CD4-positive, alpha-beta T cell (primary cell): ENCODE results near the gene IL17RA. TPM values are rescaled to one million over a fixed set of nuclear protein-coding genes. Genes with fewer than 3 reads are reported as not detected.
A peak's percentile ranks its signal among the peaks of the same experiment; 100 is the strongest.

Experiments
- ATAC-seq: fragments of 200-7000 bp; cut with Tn5 transposase; one replicate; pipeline ENCODE4 v1.10.0; 2022; ENCODE audit warnings: mild to moderate bottlenecking; ENCODE audit not compliant: poor library complexity
- CTCF ChIA-PET: fragments of 350-600 bp; sonication (Branson Sonifier 250); formaldehyde crosslinking; loops from one replicate; lab custom pipeline; 2021; ENCODE audit warnings: antibody characterized with exemption, inconsistent platforms; lab: Charles Lee
- POLR2A ChIA-PET: fragments of 350-600 bp; sonication (Branson Sonifier 250); formaldehyde crosslinking; loops from one replicate; lab custom pipeline; 2021; ENCODE audit warnings: antibody characterized with exemption, inconsistent platforms; lab: Charles Lee
- DNase-seq, 14 experiments: peaks; one replicate each; pipeline ENCODE4 v3.0.0-alpha.2; 2013 to 2020; ENCODE audit warnings: mixed read lengths in 2 of 14
- H3K27ac ChIP-seq, 2 donors: one replicate each; pipeline versions ENCODE4 v1.5.1 to v1.7.0; 2013; ENCODE audit warnings: low read length in 2 of 2, low read depth in 1 of 2, mild to moderate bottlenecking in 1 of 2
- H3K27me3 ChIP-seq, 2 experiments: 1 replicate in 1 of 2; 2 replicates in 1 of 2; pipeline versions ENCODE4 v1.6.1 to v1.7.0; 2013; ENCODE audit warnings: low read length in 2 of 2, control low read depth in 1 of 2, mild to moderate bottlenecking in 1 of 2, moderate library complexity in 1 of 2; ENCODE audit not compliant: insufficient read depth in 2 of 2, control insufficient read depth in 1 of 2
- H3K36me3 ChIP-seq: one replicate; pipeline ENCODE4 v1.6.1; 2013; ENCODE audit warnings: low read length, control low read depth; ENCODE audit not compliant: insufficient read depth
- H3K4me1 ChIP-seq: one replicate; pipeline ENCODE4 v1.6.1; 2013; ENCODE audit warnings: low read length, control low read depth; ENCODE audit not compliant: insufficient read depth
- H3K4me3 ChIP-seq: one replicate; pipeline ENCODE4 v1.5.1; 2013; ENCODE audit warnings: mild to moderate bottlenecking, low read length, moderate library complexity
- H3K9me3 ChIP-seq, 2 experiments: 1 replicate in 1 of 2; 2 replicates in 1 of 2; pipeline versions ENCODE4 v1.6.1 to v1.7.0; 2013; ENCODE audit warnings: low read length in 2 of 2, mild to moderate bottlenecking in 2 of 2, control low read depth in 1 of 2, moderate library complexity in 1 of 2; ENCODE audit not compliant: control insufficient read depth in 1 of 2, insufficient read depth in 1 of 2
- H3K27ac Mint-ChIP-seq: one replicate; pipeline ENCODE4 v1.8.0; 2020; ENCODE audit warnings: mixed read lengths
- H3K27me3 Mint-ChIP-seq: one replicate; pipeline ENCODE4 v1.8.0; 2021; ENCODE audit warnings: mixed read lengths
- H3K36me3 Mint-ChIP-seq: one replicate; pipeline ENCODE4 v1.8.0; 2021; ENCODE audit warnings: low read depth, mixed read lengths
- H3K4me1 Mint-ChIP-seq: one replicate; pipeline ENCODE4 v1.8.0; 2021; ENCODE audit warnings: low read depth, mixed read lengths
- H3K4me3 Mint-ChIP-seq: one replicate; pipeline ENCODE4 v1.8.0; 2020; ENCODE audit warnings: mild to moderate bottlenecking, mixed read lengths
- H3K9me3 Mint-ChIP-seq: one replicate; pipeline ENCODE4 v1.8.0; 2020; ENCODE audit warnings: mixed read lengths
- CTCF ChIP-seq: fragments of 200-600 bp; IDR thresholded peaks from one replicate; pipeline ENCODE4 v1.8.0; 2022; ENCODE audit warnings: antibody characterized with exemption, mild to moderate bottlenecking
- intact Hi-C, 2 experiments: fragments of 100-400 bp; cut with DNase I in 1 of 2; cut with micrococcal nuclease in 1 of 2; formaldehyde crosslinking; loops; one replicate each; pipeline versions ENCODE4 v1.15.1 to v1.9.0; 2023 to 2025; cut with DNase I, micrococcal nuclease
- total RNA-seq, 174 experiments: library from RNA in 2 of 174; stranded (reverse) in 2 of 174; gene quantifications; one replicate each; pipeline ENCODE4 v1.2.3 and lab custom pipeline; 2021 to 2026

IL17RA gene
- total RNA-seq, 2 experiments from 2014 or later: 23.2 to 24.3 TPM

- Histone ChIP-seq H3K36me3 (peaks cover 2% of the 10 kb centered on the region), H3K27me3 (no peaks in the 10 kb centered on the region), H3K4me1 (peaks cover 61% of the 10 kb centered on the region), H3K4me3 (no peak overlapping the region), H3K9me3 (no peaks in the 10 kb centered on the region), H3K27ac (no peak overlapping the region)
- H3K4me1 Mint-ChIP-seq: peaks cover 84% of the 10 kb centered on the region
- ChIA-PET CTCF (interaction anchor here (0.6 kb wide), 1 partner anchor 8 kb away, joined by 3 read pairs; no protein-coding TSS in a partner anchor), POLR2A (interaction anchor here (3.0 to 3.8 kb wide), 2 partner anchors 8 to 27 kb away, joined by 21 to 42 read pairs; no protein-coding TSS in a partner anchor)
- H3K4me3 Mint-ChIP-seq: no peak overlapping the region
- intact Hi-C loops: loop anchor here (5.0 kb wide), 1 partner anchor 42 kb away; the partner anchor contains the start of gene HDHD5 (in 2 of the 2)
- DNase-seq: no peak
- H3K27me3 Mint-ChIP-seq: no peaks in the 10 kb centered on the region
- H3K9me3 Mint-ChIP-seq: no peaks in the 10 kb centered on the region
- no peak for ATAC-seq
- TF ChIP-seq CTCF: no peak
- H3K36me3 Mint-ChIP-seq: peaks cover 21% of the 10 kb centered on the region
- peak overlapping the region; percentile 80 for H3K27ac Mint-ChIP-seq
Measured at GRCh38 chr22:17114898-17115235, 30.1 kb downstream of the IL17RA start.

DNA sequence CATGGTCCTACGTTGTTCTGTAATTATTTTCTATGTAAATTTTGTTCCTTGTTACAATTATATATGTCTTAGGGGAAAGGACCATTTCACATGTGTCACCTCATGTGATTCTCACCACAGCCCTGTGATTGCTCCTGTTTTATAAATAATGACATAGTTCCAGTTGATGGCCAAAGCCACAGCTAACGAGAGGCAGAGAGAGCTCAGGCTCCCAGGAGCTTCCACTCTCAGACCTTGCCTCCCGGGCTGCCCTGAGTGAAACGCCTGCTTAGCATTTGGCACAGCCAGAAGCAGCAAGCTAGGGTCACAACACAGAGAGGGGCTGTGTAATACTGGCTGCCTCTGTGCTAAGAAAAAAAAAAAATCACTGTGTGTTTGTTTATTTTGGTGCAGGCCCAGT is 30.4 kb downstream of the IL17RA start:
- Histone ChIP-seq H3K36me3 (no peaks in the 10 kb centered on the region), H3K9me3 (no peaks in the 10 kb centered on the region), H3K27me3 (no peaks in the 10 kb centered on the region), H3K27ac (peak overlapping the region in 1 of 2 donors; percentile 18), H3K4me3 (no peak overlapping the region), H3K4me1 (peaks cover 64% of the 10 kb centered on the region)
- TF ChIP-seq CTCF: no peak
- peaks cover 18% of the 10 kb centered on the region for H3K36me3 Mint-ChIP-seq
- no peaks in the 10 kb centered on the region for H3K27me3 Mint-ChIP-seq
- peaks cover 83% of the 10 kb centered on the region for H3K4me1 Mint-ChIP-seq
- ATAC-seq: no peak
- ChIA-PET CTCF (interaction anchor here (0.6 to 2.9 kb wide), 3 partner anchors 9 to 56 kb away, joined by 3 to 7 read pairs (median 5); no protein-coding TSS in a partner anchor), POLR2A (interaction anchor here (0.7 to 3.8 kb wide), 6 partner anchors 8 to 40 kb away, joined by 3 to 42 read pairs (median 4); no protein-coding TSS in a partner anchor)
- no peak overlapping the region for H3K4me3 Mint-ChIP-seq
- H3K9me3 Mint-ChIP-seq: no peaks in the 10 kb centered on the region
- intact Hi-C loops: loop anchor here (5.0 kb wide), 1 partner anchor 42 kb away; the partner anchor contains the start of gene HDHD5 (in 2 of the 2)
- DNase-seq: no peak
- H3K27ac Mint-ChIP-seq: peak overlapping the region; percentile 80

DNA sequence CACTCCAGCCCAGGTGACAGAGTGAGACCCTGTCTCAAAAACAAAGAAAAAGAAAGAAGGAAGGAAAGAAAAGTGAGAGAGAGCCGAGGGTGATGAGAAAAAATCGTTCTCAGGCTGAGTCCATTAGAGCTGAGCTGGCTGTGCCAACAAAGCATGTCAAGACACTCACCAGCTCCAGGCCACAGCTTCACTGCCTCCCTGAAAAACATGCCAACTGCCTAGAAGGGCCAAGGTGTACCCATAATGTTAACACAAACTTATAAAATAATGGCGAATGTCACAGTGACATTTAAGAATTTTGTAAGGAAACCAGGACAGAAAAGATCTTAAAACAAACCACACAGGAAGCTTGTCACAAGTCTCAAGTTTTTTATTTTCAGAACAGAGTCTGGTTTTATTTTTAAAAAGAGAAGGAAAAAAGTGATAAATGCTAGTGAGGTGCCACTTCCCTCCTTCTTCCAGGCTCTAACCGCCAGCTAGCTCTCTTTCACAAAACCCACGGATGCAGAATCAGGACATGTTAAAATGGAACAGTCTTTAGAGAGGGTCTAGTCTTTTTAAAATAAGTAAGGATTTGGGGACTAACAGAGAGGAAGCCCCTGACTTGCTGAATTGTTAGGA is 31.3 kb downstream of the IL17RA start:
- H3K9me3 ChIP-seq: no peaks in the 10 kb centered on the region
- peak overlapping the region; percentile 7 for H3K4me3 ChIP-seq
- ChIA-PET CTCF (interaction anchor here (2.1 to 2.9 kb wide), 2 partner anchors 10 to 56 kb away, joined by 5 to 7 read pairs; no protein-coding TSS in a partner anchor), POLR2A (interaction anchor here (0.7 to 3.8 kb wide), 9 partner anchors 9 to 41 kb away, joined by 3 to 42 read pairs (median 3); no protein-coding TSS in a partner anchor)
- Mint-ChIP-seq H3K36me3 (peaks cover 14% of the 10 kb centered on the region), H3K9me3 (no peaks in the 10 kb centered on the region), H3K4me3 (peak overlapping the region; percentile 67), H3K4me1 (peaks cover 77% of the 10 kb centered on the region), H3K27me3 (no peaks in the 10 kb centered on the region), H3K27ac (peak overlapping the region; percentile 80)
- H3K4me1 ChIP-seq: peaks cover 65% of the 10 kb centered on the region
- no peaks in the 10 kb centered on the region for H3K27me3 ChIP-seq
- peak overlapping the region; percentile 18 to 67 for H3K27ac ChIP-seq
- intact Hi-C loops: loop anchor here (2.0 to 5.0 kb wide), 3 partner anchors 27 to 41 kb away; partner anchors contain the start of gene HDHD5 (in 2 of the 2)
- no peaks in the 10 kb centered on the region for H3K36me3 ChIP-seq
- DNase-seq (peak in 1 of 14 experiments; percentile 40), ATAC-seq (no peak)
- no peak for TF ChIP-seq CTCF
